ENCODE data around the gene ZBTB8OS. TPM values are rescaled to one million over a fixed set of nuclear protein-coding genes. Genes with fewer than 3 reads are reported as not detected.
A peak's percentile ranks its signal among the peaks of the same experiment; 100 is the strongest.

The ZBTB8OS gene
- total and polyA plus RNA-seq, 9 of the 15 experiments (the other 6 are each of a cell fraction or from before 2014, with no cell fraction given) = 54.8 to 230 (median 107) TPM

- TF ChIP-seq MGA (IDR thresholded peaks at IDR 0.05) = no peak
- no peak for TF ChIP-seq USF2 (CRISPR knock-in tag; IDR thresholded peaks at IDR 0.05)
- TF ChIP-seq ETV1 (tag; conservative IDR thresholded peaks at IDR 0.05; ENCODE audit: low read depth) = peak; percentile 78
- peak; percentile 88; the same call in 1 of the 2 replicates for TF ChIP-seq NFATC3 (IDR thresholded peaks at IDR 0.05)
- peak; percentile 44 for TF ChIP-seq POU5F1 (IDR thresholded peaks at IDR 0.05; ENCODE audit: borderline replicate concordance, low read depth, low read length, partially characterized antibody)
- no peak for TF ChIP-seq SAFB (IDR thresholded peaks at IDR 0.05; ENCODE audit: borderline replicate concordance, low read depth, low read length)
- TF ChIP-seq ZNF121 (CRISPR knock-in tag; conservative IDR thresholded peaks at IDR 0.05) = no peak
- no peak; a peak in 1 of 4 replicates for TF ChIP-seq RAD21 (CRISPR knock-in tag; conservative IDR thresholded peaks at IDR 0.05 in 1 of 2, IDR thresholded peaks at IDR 0.05 in 1 of 2)
- peak; percentile 93 for TF ChIP-seq POLR2A (conservative IDR thresholded peaks at IDR 0.05)
- TF ChIP-seq HCFC1 (IDR thresholded peaks at IDR 0.05; ENCODE audit: low read depth, low read length) = peak; percentile 88
- no peak for TF ChIP-seq KLF6 (CRISPR knock-in tag; IDR thresholded peaks at IDR 0.05; ENCODE audit: borderline replicate concordance)
- no peak for TF ChIP-seq STAT5B (CRISPR knock-in tag; IDR thresholded peaks at IDR 0.05)
- no peak for TF ChIP-seq HOMEZ (CRISPR knock-in tag; IDR thresholded peaks at IDR 0.05)
- TF ChIP-seq STAG1 (CRISPR knock-in tag; IDR thresholded peaks at IDR 0.05; ENCODE audit: borderline replicate concordance) = no peak
- TF ChIP-seq NCOA4 (IDR thresholded peaks at IDR 0.05; ENCODE audit: partially characterized antibody) = no peak
Observed at GRCh38 chr1:32650248-32650751, at the start of gene ZBTB8OS (continued).
